ENCODE measurements around the gene MDM4. TPM values are rescaled to one million over a fixed set of nuclear protein-coding genes. Genes with fewer than 3 reads are reported as not detected.

Gene MDM4
- total RNA-seq, 1 donor from 2014 or later: 154 TPM

GRCh38 chr1:204506969-204507316 lies 9.3 kb upstream of the MDM4 start:
- peak overlapping the region; percentile 97 for H3K27ac Mint-ChIP-seq
- peaks cover 12% of the 10 kb centered on the region for H3K4me1 Mint-ChIP-seq
- TF ChIP-seq, protein P1, sequence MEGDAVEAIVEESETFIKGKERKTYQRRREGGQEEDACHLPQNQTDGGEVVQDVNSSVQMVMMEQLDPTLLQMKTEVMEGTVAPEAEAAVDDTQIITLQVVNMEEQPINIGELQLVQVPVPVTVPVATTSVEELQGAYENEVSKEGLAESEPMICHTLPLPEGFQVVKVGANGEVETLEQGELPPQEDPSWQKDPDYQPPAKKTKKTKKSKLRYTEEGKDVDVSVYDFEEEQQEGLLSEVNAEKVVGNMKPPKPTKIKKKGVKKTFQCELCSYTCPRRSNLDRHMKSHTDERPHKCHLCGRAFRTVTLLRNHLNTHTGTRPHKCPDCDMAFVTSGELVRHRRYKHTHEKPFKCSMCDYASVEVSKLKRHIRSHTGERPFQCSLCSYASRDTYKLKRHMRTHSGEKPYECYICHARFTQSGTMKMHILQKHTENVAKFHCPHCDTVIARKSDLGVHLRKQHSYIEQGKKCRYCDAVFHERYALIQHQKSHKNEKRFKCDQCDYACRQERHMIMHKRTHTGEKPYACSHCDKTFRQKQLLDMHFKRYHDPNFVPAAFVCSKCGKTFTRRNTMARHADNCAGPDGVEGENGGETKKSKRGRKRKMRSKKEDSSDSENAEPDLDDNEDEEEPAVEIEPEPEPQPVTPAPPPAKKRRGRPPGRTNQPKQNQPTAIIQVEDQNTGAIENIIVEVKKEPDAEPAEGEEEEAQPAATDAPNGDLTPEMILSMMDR (IDR thresholded peaks at IDR 0.05; ENCODE audit: unreplicated experiment): no peak
- H3K36me3 Mint-ChIP-seq: no peaks in the 10 kb centered on the region
- DNase-seq (ENCODE audit: low spot score in 2 of 2, unreplicated experiment in 2 of 2): peak; percentile 71 to 92
- H3K9me3 Mint-ChIP-seq: no peaks in the 10 kb centered on the region
- peaks cover 2% of the 10 kb centered on the region for H3K27me3 Mint-ChIP-seq (ENCODE audit: low read depth)
- H3K4me3 Mint-ChIP-seq: peak overlapping the region; percentile 92

DNA sequence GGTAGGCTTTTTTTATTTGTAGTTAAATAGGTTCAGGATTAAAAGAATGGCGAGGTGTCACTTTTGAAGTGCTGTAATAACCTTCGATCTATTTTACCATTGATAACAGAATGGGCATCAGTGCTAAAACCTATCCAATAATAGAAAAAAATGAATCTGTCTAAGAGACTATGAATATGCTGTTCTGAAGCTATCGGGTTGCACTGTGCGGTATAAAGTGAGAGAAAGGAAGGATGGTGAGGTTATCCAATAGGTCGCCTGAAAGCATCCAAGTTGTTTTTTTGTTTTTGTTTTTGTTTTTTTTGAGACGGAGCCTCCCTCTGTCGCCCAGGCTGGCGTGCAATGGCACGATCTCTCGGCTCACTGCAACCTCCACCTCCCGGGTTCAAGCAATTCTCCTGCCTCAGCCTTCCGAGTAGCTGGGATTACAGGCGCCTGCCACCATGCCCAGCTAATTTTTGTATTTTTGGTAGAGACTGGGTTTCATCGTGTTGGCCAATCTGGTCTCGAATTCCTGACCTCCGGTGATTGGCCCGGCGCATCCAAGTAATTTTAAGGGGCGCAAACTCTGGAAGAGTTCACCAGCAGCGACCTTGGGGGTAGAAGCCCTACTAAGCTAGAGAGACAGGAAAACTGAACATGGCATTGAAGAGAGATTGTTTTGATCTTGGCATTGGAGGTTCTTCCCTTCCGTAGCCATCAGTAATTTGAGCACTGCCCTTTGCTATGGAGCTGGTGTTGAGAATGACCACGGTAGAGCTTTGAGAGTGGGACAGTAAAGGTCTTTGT lies 8.7 kb upstream of the MDM4 start:
- Mint-ChIP-seq H3K36me3 (no peaks in the 10 kb centered on the region), H3K27me3 (ENCODE audit: low read depth) (peaks cover 2% of the 10 kb centered on the region), H3K9me3 (no peaks in the 10 kb centered on the region), H3K4me3 (peak overlapping the region; percentile 92), H3K4me1 (peaks cover 12% of the 10 kb centered on the region), H3K27ac (peak overlapping the region; percentile 97)
- peak in 1 of 2 experiments; percentile 46 for DNase-seq (ENCODE audit: low spot score in 2 of 2, unreplicated experiment in 2 of 2)
- TF ChIP-seq, protein P1 (IDR thresholded peaks at IDR 0.05; ENCODE audit: unreplicated experiment): no peak

DNA sequence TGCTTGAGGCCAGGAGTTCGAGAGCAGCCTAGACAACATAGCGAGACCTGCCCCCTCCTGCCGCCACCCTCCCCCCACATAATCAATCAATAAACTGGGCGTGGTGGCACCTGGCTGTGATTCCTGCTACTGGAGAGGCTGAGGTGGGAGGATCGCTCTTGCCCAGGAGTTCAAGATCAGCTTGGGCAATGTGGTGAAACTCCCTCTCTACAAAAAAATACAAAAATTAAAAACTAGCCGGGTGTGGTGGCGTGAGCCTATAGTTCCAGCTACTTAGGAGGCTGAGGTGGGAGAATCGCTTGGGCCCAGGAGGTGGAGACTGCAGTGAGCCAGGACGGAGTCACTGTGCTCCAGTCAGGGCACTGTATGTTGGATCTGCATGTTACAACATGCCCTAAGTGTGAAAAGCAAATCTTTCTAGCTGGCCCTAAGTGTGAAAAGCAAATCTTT lies 7.0 kb upstream of the MDM4 start:
- TF ChIP-seq, protein P1 (IDR thresholded peaks at IDR 0.05; ENCODE audit: unreplicated experiment): no peak
- H3K27me3 Mint-ChIP-seq (ENCODE audit: low read depth): peaks cover 2% of the 10 kb centered on the region
- H3K27ac Mint-ChIP-seq: no peak overlapping the region
- peaks cover 9% of the 10 kb centered on the region for H3K4me1 Mint-ChIP-seq
- H3K9me3 Mint-ChIP-seq: no peaks in the 10 kb centered on the region
- DNase-seq (ENCODE audit: low spot score in 2 of 2, unreplicated experiment in 2 of 2): no peak
- no peaks in the 10 kb centered on the region for H3K36me3 Mint-ChIP-seq
- no peak overlapping the region for H3K4me3 Mint-ChIP-seq

DNA sequence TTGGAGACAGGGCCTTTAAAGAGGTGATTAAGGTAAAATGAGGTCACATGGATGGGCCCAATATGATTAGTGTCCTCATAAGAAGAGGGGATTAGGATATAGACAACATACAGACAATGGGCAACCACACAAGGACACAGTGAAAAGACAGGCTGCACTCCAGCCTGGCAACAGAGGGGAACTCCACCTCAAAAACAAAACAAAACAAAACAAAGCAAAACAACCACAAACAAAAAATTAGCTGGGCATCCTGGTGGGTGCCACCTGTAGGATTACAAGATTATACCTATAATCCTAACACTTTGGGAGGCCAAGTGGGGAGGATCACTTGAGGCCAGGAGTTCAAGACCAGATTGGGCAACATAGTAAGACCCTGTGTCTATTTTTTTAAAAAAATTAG lies 4.8 kb upstream of the MDM4 start:
- no peak overlapping the region for H3K27ac Mint-ChIP-seq
- TF ChIP-seq, protein P1 (IDR thresholded peaks at IDR 0.05; ENCODE audit: unreplicated experiment): no peak
- no peaks in the 10 kb centered on the region for H3K9me3 Mint-ChIP-seq
- no peak for DNase-seq (ENCODE audit: low spot score in 2 of 2, unreplicated experiment in 2 of 2)
- H3K36me3 Mint-ChIP-seq: no peaks in the 10 kb centered on the region
- H3K27me3 Mint-ChIP-seq (ENCODE audit: low read depth): peaks cover under 1% of the 10 kb centered on the region
- H3K4me1 Mint-ChIP-seq: peaks cover 1% of the 10 kb centered on the region
- H3K4me3 Mint-ChIP-seq: no peak overlapping the region

- H3K4me3 Mint-ChIP-seq: no peak overlapping the region
Measured at GRCh38 chr1:204513117-204513716, 3.0 kb upstream of the MDM4 start.

More at GRCh38 chr1:204513117-204513716, 3.0 kb upstream of the MDM4 start:
- no peaks in the 10 kb centered on the region for H3K9me3 Mint-ChIP-seq
- peaks cover 5% of the 10 kb centered on the region for H3K4me1 Mint-ChIP-seq
- H3K27me3 Mint-ChIP-seq (ENCODE audit: low read depth): no peaks in the 10 kb centered on the region
- no peak overlapping the region for H3K27ac Mint-ChIP-seq
- peaks cover under 1% of the 10 kb centered on the region for H3K36me3 Mint-ChIP-seq
- no peak for DNase-seq (ENCODE audit: low spot score in 2 of 2, unreplicated experiment in 2 of 2)
- TF ChIP-seq, protein P1 (IDR thresholded peaks at IDR 0.05; ENCODE audit: unreplicated experiment): no peak

Data from mesothelial cell of epicardium (in vitro differentiated cells).